Vagina (tissue), 2 donors: ENCODE results near the gene UBTD2. TPM values are rescaled to one million over a fixed set of nuclear protein-coding genes. Genes with fewer than 3 reads are reported as not detected.

Experiments used
- DNase-seq, 2 donors: peaks; one replicate each; pipeline ENCODE4 v3.0.0-alpha.2; 2017; ENCODE audit errors: extremely low spot score in 2 of 2
- H3K27ac ChIP-seq: fragments of 200-600 bp; sonication (generic); one replicate; pipeline ENCODE4 v1.5.1; 2019
- H3K27me3 ChIP-seq: fragments of 200-600 bp; sonication (generic); one replicate; pipeline ENCODE4 v1.5.1; 2019
- H3K36me3 ChIP-seq, 2 donors: fragments of 200-600 bp; sonication (generic); one replicate each; pipeline ENCODE4 v1.5.1; 2017 to 2019
- H3K4me1 ChIP-seq: fragments of 200-600 bp; sonication (generic); one replicate; pipeline ENCODE4 v1.5.1; 2019
- H3K4me3 ChIP-seq, 2 donors: fragments of 200-600 bp; sonication (generic); 1 replicate in 1 of 2; 2 replicates in 1 of 2; pipeline ENCODE4 v1.5.1; 2016 to 2019
- H3K9me3 ChIP-seq: fragments of 200-600 bp; sonication (generic); one replicate; pipeline ENCODE4 v1.5.1; 2019
- POLR2A ChIP-seq, 2 donors: fragments of 450-650 bp; IDR thresholded peaks; one replicate each; pipeline ENCODE4 v1.6.1; 2017; ENCODE audit warnings: antibody characterized with exemption in 2 of 2, mild to moderate bottlenecking in 2 of 2, moderate library complexity in 2 of 2
- POLR2AphosphoS5 ChIP-seq, 2 donors: sonication (generic); formaldehyde crosslinking; IDR thresholded peaks; one replicate each; pipeline ENCODE4 v1.9.0; 2017; ENCODE audit warnings: antibody characterized with exemption in 2 of 2, mild to moderate bottlenecking in 2 of 2, low read depth in 1 of 2; ENCODE audit not compliant: insufficient read depth in 1 of 2
- intact Hi-C: fragments of 100-400 bp; cut with DNase I; formaldehyde crosslinking; loops from one replicate; pipeline ENCODE4 v1.15.1; 2023
- total RNA-seq: library from RNA; depleted of rRNA; stranded (reverse); fragments of >200 nt; gene quantifications from one replicate; pipeline ENCODE4 v1.2.3, GENCODE V29; 2016
- TF ChIP-seq, protein P1 (sequence below), 3 experiments: fragments of 450-650 bp in 2 of 3; fragments of 200-600 bp in 1 of 3; sonication (generic) in 1 of 3; IDR thresholded peaks; one replicate each; pipeline ENCODE4 v1.5.1; 2017 to 2019; ENCODE audit warnings: antibody characterized with exemption in 3 of 3, mild to moderate bottlenecking in 2 of 3, moderate library complexity in 2 of 3

The UBTD2 gene
- total RNA-seq, 1 donor from 2014 or later = 22.8 TPM

DNA sequence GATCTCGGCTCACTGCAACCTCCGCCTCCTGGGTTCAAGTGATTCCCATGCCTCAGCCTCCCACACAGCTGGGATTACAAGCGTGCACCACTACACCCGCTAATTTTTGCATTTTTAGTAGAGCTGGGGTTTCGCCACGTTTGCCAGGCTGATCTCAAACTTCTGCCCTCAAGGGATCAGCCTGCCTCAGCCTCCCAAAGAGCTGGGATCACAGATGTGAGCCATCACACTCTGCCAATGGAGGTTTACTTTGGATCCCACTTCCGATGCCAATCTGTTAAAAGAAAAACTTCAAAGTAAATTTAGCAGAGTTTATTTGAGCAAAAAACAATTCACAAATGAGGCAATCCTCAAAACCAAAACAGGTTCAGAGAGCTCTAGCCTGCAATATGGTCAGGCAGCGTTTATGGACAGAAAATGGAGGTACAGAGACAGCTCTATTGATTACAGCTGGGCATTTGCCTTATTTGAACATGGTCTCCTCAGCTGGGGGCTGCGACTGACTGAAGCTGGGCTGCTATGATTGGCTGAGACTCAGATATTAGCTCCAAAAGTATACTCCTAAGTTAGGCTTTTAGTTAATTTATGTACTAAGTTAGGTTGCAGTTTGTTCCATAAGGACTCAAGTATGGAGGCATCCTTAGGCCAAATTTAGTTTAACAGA, 18.6 kb upstream of the UBTD2 start:
- H3K27me3 ChIP-seq = no peaks in the 10 kb centered on the region
- no peaks in the 10 kb centered on the region for H3K9me3 ChIP-seq
- H3K36me3 ChIP-seq = no peaks in the 10 kb centered on the region
- no peak for DNase-seq
- H3K4me3 ChIP-seq = no peak overlapping the region
- no peaks in the 10 kb centered on the region for H3K4me1 ChIP-seq
- no peak overlapping the region for H3K27ac ChIP-seq
- TF ChIP-seq, protein P1, sequence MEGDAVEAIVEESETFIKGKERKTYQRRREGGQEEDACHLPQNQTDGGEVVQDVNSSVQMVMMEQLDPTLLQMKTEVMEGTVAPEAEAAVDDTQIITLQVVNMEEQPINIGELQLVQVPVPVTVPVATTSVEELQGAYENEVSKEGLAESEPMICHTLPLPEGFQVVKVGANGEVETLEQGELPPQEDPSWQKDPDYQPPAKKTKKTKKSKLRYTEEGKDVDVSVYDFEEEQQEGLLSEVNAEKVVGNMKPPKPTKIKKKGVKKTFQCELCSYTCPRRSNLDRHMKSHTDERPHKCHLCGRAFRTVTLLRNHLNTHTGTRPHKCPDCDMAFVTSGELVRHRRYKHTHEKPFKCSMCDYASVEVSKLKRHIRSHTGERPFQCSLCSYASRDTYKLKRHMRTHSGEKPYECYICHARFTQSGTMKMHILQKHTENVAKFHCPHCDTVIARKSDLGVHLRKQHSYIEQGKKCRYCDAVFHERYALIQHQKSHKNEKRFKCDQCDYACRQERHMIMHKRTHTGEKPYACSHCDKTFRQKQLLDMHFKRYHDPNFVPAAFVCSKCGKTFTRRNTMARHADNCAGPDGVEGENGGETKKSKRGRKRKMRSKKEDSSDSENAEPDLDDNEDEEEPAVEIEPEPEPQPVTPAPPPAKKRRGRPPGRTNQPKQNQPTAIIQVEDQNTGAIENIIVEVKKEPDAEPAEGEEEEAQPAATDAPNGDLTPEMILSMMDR (IDR thresholded peaks at IDR 0.05) = no peak
- TF ChIP-seq POLR2AphosphoS5 (IDR thresholded peaks at IDR 0.05; ENCODE audit: insufficient read depth in 1 of 2, low read depth in 1 of 2) = no peak
- no peak for TF ChIP-seq POLR2A (IDR thresholded peaks at IDR 0.05)
- intact Hi-C loops = no loop called here

DNA sequence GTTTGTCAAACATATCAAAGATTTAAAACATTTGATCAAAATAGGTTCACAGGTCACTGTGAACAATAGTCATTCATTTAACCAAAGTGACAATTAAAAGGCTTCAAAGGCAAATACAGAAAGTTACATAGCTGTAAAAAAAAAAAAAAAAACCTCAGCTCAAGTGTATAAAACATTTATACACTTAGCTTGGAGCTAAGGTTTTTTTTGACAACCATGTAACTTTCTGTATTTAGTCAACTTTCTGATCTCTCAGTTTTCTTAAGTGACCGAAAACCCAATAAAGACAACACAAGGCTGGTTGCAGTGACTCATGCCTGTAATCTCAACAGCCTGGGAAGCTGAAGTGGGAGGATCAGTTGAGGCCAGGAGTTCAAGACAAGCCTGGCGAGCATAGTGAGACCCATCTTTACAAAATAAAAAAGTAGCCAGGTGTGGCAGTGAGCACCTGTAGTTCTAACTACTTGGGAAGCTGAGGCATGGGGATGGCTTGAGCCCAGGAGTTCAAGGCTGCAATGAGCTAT, 16.4 kb upstream of the UBTD2 start:
- DNase-seq = no peak
- H3K9me3 ChIP-seq = no peaks in the 10 kb centered on the region
- H3K27ac ChIP-seq = no peak overlapping the region
- no peak overlapping the region for H3K4me3 ChIP-seq
- intact Hi-C loops = no loop called here
- no peaks in the 10 kb centered on the region for H3K27me3 ChIP-seq
- no peaks in the 10 kb centered on the region for H3K4me1 ChIP-seq
- H3K36me3 ChIP-seq = no peaks in the 10 kb centered on the region
- TF ChIP-seq, protein P1 (IDR thresholded peaks at IDR 0.05) = no peak
- TF ChIP-seq POLR2AphosphoS5 (IDR thresholded peaks at IDR 0.05; ENCODE audit: insufficient read depth in 1 of 2, low read depth in 1 of 2) = no peak
- no peak for TF ChIP-seq POLR2A (IDR thresholded peaks at IDR 0.05)

DNA sequence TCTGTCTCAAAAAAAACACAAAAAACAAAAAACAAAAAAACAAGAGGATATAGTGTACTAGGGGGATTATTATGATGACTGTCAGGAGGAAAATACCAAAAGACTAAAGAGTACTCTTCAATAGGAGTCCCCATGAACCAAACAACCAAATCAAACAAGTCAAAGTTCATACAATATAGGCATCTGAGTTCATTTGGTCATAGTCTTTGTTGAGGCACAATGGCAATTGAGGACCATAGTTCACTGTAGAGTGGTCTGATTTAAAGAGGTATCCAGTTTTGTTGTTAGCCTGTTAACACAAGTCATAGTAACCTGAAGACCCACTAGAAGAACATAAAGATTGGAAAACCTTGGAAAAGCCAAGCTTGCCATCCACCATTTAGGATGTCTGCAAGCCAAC, 11.3 kb upstream of the UBTD2 start:
- no peak overlapping the region for H3K4me3 ChIP-seq
- intact Hi-C loops = loop anchor here (5.0 kb wide), 1 partner anchor 188 kb away; no protein-coding TSS in a partner anchor
- no peaks in the 10 kb centered on the region for H3K27me3 ChIP-seq
- H3K27ac ChIP-seq = no peak overlapping the region
- no peaks in the 10 kb centered on the region for H3K36me3 ChIP-seq
- no peaks in the 10 kb centered on the region for H3K4me1 ChIP-seq
- no peaks in the 10 kb centered on the region for H3K9me3 ChIP-seq
- no peak for TF ChIP-seq POLR2AphosphoS5 (IDR thresholded peaks at IDR 0.05; ENCODE audit: insufficient read depth in 1 of 2, low read depth in 1 of 2)
- TF ChIP-seq, protein P1 (IDR thresholded peaks at IDR 0.05) = no peak
- TF ChIP-seq POLR2A (IDR thresholded peaks at IDR 0.05) = no peak
- no peak for DNase-seq

DNA sequence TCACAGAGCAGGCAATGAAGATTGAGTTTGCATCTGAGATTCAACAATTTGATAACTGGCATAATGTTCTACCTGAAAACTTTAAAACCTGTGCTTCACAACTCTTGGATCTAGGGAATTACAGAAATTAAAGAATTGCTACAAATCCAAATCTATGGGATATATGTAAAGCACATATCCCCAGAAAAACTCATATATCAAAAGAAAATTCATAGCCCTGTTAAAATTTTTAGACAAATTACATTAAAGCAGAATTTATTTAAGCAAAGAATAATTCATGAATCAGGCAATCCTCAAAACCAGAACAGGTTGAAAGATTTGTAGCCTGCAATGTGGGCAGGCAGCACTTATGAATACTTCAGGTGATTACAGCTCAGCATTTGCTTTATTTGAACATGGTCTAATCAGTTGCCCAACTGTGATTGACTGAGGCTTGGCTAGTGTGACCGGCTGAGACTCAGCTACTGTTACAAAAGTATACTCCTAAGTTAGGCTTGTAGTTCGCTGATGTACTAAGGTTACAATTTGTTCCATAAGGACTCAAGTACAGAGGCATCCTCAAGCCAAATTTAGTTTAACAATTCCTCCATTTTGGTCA, 10.3 kb upstream of the UBTD2 start:
- no peak for DNase-seq
- H3K4me3 ChIP-seq = no peak overlapping the region
- H3K27me3 ChIP-seq = no peaks in the 10 kb centered on the region
- no peak overlapping the region for H3K27ac ChIP-seq
- intact Hi-C loops = loop anchor here (2.0 to 5.0 kb wide), 2 partner anchors 187 to 763 kb away; partner anchors contain the start of gene CREBRF
- no peaks in the 10 kb centered on the region for H3K9me3 ChIP-seq
- H3K36me3 ChIP-seq = no peaks in the 10 kb centered on the region
- TF ChIP-seq POLR2AphosphoS5 (IDR thresholded peaks at IDR 0.05; ENCODE audit: insufficient read depth in 1 of 2, low read depth in 1 of 2) = no peak
- no peak for TF ChIP-seq POLR2A (IDR thresholded peaks at IDR 0.05)
- TF ChIP-seq, protein P1 (IDR thresholded peaks at IDR 0.05) = no peak
- no peaks in the 10 kb centered on the region for H3K4me1 ChIP-seq
